Mesothelial cell of epicardium (in vitro differentiated cells): ENCODE data around the gene NPAS2. TPM values are rescaled to one million over a fixed set of nuclear protein-coding genes. Genes with fewer than 3 reads are reported as not detected.

Source experiments
- DNase-seq, 2 experiments: peaks; one replicate each; pipeline ENCODE4 v3.0.0; 2021; ENCODE audit warnings: low spot score in 2 of 2; ENCODE audit not compliant: unreplicated experiment in 2 of 2
- H3K27ac Mint-ChIP-seq: 2 replicates; pipeline ENCODE4 v1.8.0; 2021; ENCODE audit warnings: mixed read lengths
- H3K27me3 Mint-ChIP-seq: 2 replicates; pipeline ENCODE4 v1.8.0; 2021; ENCODE audit warnings: low read depth, mixed read lengths
- H3K36me3 Mint-ChIP-seq: 2 replicates; pipeline ENCODE4 v1.8.0; 2021; ENCODE audit warnings: mixed read lengths
- H3K4me1 Mint-ChIP-seq: 2 replicates; pipeline ENCODE4 v1.8.0; 2021; ENCODE audit warnings: mixed read lengths
- H3K4me3 Mint-ChIP-seq: 2 replicates; pipeline ENCODE4 v1.8.0; 2021; ENCODE audit warnings: mild to moderate bottlenecking, moderate library complexity, mixed read lengths
- H3K9me3 Mint-ChIP-seq: 2 replicates; pipeline ENCODE4 v1.8.0; 2021; ENCODE audit warnings: mixed read lengths
- CTCF ChIP-seq: fragments of 200-600 bp; sonication (generic); IDR thresholded peaks from one replicate; pipeline ENCODE4 v1.5.0; 2021; ENCODE audit warnings: antibody characterized with exemption; ENCODE audit not compliant: unreplicated experiment
- total RNA-seq: library from RNA; stranded (reverse); gene quantifications from 3 replicates; pipeline ENCODE4 v1.2.1, GENCODE V29; 2021

Gene NPAS2
- total RNA-seq, 1 donor from 2014 or later: 5.4 TPM

- H3K9me3 Mint-ChIP-seq: no peaks in the 10 kb centered on the region
- peaks cover 7% of the 10 kb centered on the region for H3K4me1 Mint-ChIP-seq
- no peaks in the 10 kb centered on the region for H3K36me3 Mint-ChIP-seq
Measured at GRCh38 chr2:100964681-100965169, 144.8 kb downstream of the NPAS2 start.

GRCh38 chr2:100965596-100965995 lies 145.7 kb downstream of the NPAS2 start:
- Mint-ChIP-seq H3K9me3 (no peaks in the 10 kb centered on the region), H3K27me3 (peaks cover 4% of the 10 kb centered on the region), H3K4me3 (no peak overlapping the region), H3K4me1 (peaks cover 4% of the 10 kb centered on the region), H3K36me3 (no peaks in the 10 kb centered on the region), H3K27ac (no peak overlapping the region)
- no peak for TF ChIP-seq CTCF
- DNase-seq: no peak

More at GRCh38 chr2:100964681-100965169, 144.8 kb downstream of the NPAS2 start:
- Mint-ChIP-seq H3K27me3 (peaks cover 4% of the 10 kb centered on the region), H3K4me3 (no peak overlapping the region), H3K27ac (no peak overlapping the region)
- no peak for DNase-seq
- no peak for TF ChIP-seq CTCF

- H3K4me1 Mint-ChIP-seq: no peaks in the 10 kb centered on the region
- no peak overlapping the region for H3K27ac Mint-ChIP-seq
- no peak overlapping the region for H3K4me3 Mint-ChIP-seq
- no peaks in the 10 kb centered on the region for H3K36me3 Mint-ChIP-seq
- no peak for TF ChIP-seq CTCF
- peaks cover 4% of the 10 kb centered on the region for H3K27me3 Mint-ChIP-seq
- DNase-seq: no peak
- H3K9me3 Mint-ChIP-seq: no peaks in the 10 kb centered on the region
Measured at GRCh38 chr2:100967716-100968115, 147.8 kb downstream of the NPAS2 start.

GRCh38 chr2:100968146-100969145 lies 148.5 kb downstream of the NPAS2 start:
- no peak overlapping the region for H3K4me3 Mint-ChIP-seq
- DNase-seq: no peak
- H3K27ac Mint-ChIP-seq: no peak overlapping the region
- peaks cover 4% of the 10 kb centered on the region for H3K27me3 Mint-ChIP-seq
- H3K36me3 Mint-ChIP-seq: no peaks in the 10 kb centered on the region
- no peaks in the 10 kb centered on the region for H3K4me1 Mint-ChIP-seq
- TF ChIP-seq CTCF: no peak
- no peaks in the 10 kb centered on the region for H3K9me3 Mint-ChIP-seq

- Mint-ChIP-seq H3K4me3 (no peak overlapping the region), H3K9me3 (no peaks in the 10 kb centered on the region)
Measured at GRCh38 chr2:100969998-100970397, 150.1 kb downstream of the NPAS2 start.

More at GRCh38 chr2:100969998-100970397, 150.1 kb downstream of the NPAS2 start:
- peaks cover 4% of the 10 kb centered on the region for H3K27me3 Mint-ChIP-seq
- H3K36me3 Mint-ChIP-seq: no peaks in the 10 kb centered on the region
- no peak for TF ChIP-seq CTCF
- DNase-seq: no peak
- no peak overlapping the region for H3K27ac Mint-ChIP-seq
- H3K4me1 Mint-ChIP-seq: no peaks in the 10 kb centered on the region
